Heart right ventricle (tissue), 16 donors: Measurements from ENCODE around the gene XAGE2. TPM values are rescaled to one million over a fixed set of nuclear protein-coding genes. Genes with fewer than 3 reads are reported as not detected.

Source experiments
- ATAC-seq, 8 donors: fragments of 200-7000 bp; cut with Tn5 transposase; one replicate each; pipeline ENCODE4 v1.9.1; 2020; ENCODE audit warnings: mild to moderate bottlenecking in 8 of 8, moderate library complexity in 8 of 8, moderate number of reproducible peaks in 1 of 8
- DNase-seq, 2 donors: peaks; one replicate each; pipeline ENCODE4 v3.0.0-alpha.2; 2020
- H3K27ac ChIP-seq, 10 donors: fragments of 200-600 bp; sonication (generic) in 2 of 10; one replicate each; pipeline versions ENCODE4 v1.5.0 to v1.8.0; 2020 to 2022; ENCODE audit warnings: mild to moderate bottlenecking in 3 of 10
- H3K27me3 ChIP-seq, 7 donors: fragments of 200-600 bp; one replicate each; pipeline ENCODE4 v1.8.0; 2021 to 2022; ENCODE audit warnings: mild to moderate bottlenecking in 2 of 7
- H3K36me3 ChIP-seq, 9 donors: fragments of 200-600 bp; sonication (generic) in 1 of 9; one replicate each; pipeline versions ENCODE4 v1.5.0 to v1.8.0; 2020 to 2022; ENCODE audit warnings: mild to moderate bottlenecking in 2 of 9
- H3K4me1 ChIP-seq, 9 donors: fragments of 200-600 bp; sonication (generic) in 1 of 9; one replicate each; pipeline versions ENCODE4 v1.5.0 to v1.8.0; 2020 to 2022; ENCODE audit warnings: mild to moderate bottlenecking in 4 of 9
- H3K4me3 ChIP-seq, 10 donors: fragments of 200-600 bp; sonication (generic) in 2 of 10; one replicate each; pipeline versions ENCODE4 v1.5.0 to v1.8.0; 2020 to 2022; ENCODE audit warnings: mild to moderate bottlenecking in 7 of 10, moderate library complexity in 2 of 10
- H3K9me3 ChIP-seq, 11 donors: fragments of 200-600 bp in 10 of 11; sonication (generic) in 2 of 11; one replicate each; pipeline versions ENCODE4 v1.5.0 to v1.8.0; 2013 to 2022; ENCODE audit warnings: mild to moderate bottlenecking in 2 of 11, control low read depth in 1 of 11, moderate library complexity in 1 of 11
- CTCF ChIP-seq, 9 donors: fragments of 200-600 bp; sonication (generic) in 2 of 9; IDR thresholded peaks; one replicate each; pipeline versions ENCODE4 v1.5.0 to v1.8.0; 2021 to 2022; ENCODE audit warnings: antibody characterized with exemption in 9 of 9, mild to moderate bottlenecking in 5 of 9, moderate library complexity in 1 of 9
- WGBS, 2 donors: extraction: QIAGEN DNeasy Blood & Tissue Kit; methylation state at CpG; one replicate each; pipeline ENCODE4 v1.1.7; 2013; ENCODE audit warnings: inconsistent platforms in 1 of 2; 5-methylcytosine and 5-hydroxymethylcytosine counted together
- intact Hi-C, 10 donors: fragments of 100-400 bp; cut with DNase I; formaldehyde crosslinking; loops; one replicate each; pipeline versions ENCODE4 v1.11.1 to v1.14.2; 2022
- microRNA-seq, 2 donors: library from miRNA; unstranded; fragments of <30 nt; microRNA quantifications; one replicate each; pipeline ENCODE4 v1.2.0, GENCODE V29; 2021
- polyA plus RNA-seq, 2 donors: library from polyadenylated mRNA; stranded (reverse); fragments of 200-250 nt; gene quantifications; one replicate each; pipeline ENCODE4 v1.2.3, GENCODE V29; 2013
- total RNA-seq, 10 donors: library from RNA; stranded (reverse); fragmentation: NEBNext Ultra II Directional in 3 of 10; extraction: Animal tissue kit (Norgen Biotek cat#: 25700) in 3 of 10; gene quantifications; one replicate each; pipeline versions ENCODE4 v1.2.1 to v1.2.4, GENCODE V29; 2021 to 2023
- donor health status: Arrhythmogenic right ventricular cardiomyopathy.
- donor health status: ischemic (EF 13 %, LVEDD 7.1; RV severe dilation, severe dysfunction).
- donor health status: healthy with polysubstance abuse.
- donor health status: DM: no; HTN: yes; CAD: no.
- donor health status: DM: no; HTN: no; CAD: no.
- donor health status: ischemic (EF 25% LVEDD 6.9; RV normal size, moderate dysfunction).
- donor health status: ischemic (EF 25% LVEDD 5.7; RV mildly dilated, moderate dysfunction).
- donor health status: healthy.
- donor health status: DM: yes; HTN: yes; CAD: no.
- donor health status: Ischemic cardiomyopathy.
- donor health status: ischemic (EF 35%, LVEDD 5.7; RV mildly dilated, moderate dysfunction).
- donor health status: nonischemic (EF 11% LVEDD 7.7; RV severe dilation, severe dysfunction).
- donor health status: DM: yes; HTN: yes; CAD: no.
- donor health status: PGD.
- donor health status: ischemic (EF 29% LVEDD 5.4; RV normal size, mild dysfunction).
- donor health status: nonischemic (EF 23%, LVEDD 6.1; RV moderate dilation, normal function).

XAGE2 gene
- total and polyA plus RNA-seq, 12 donors, result not detected

DNA sequence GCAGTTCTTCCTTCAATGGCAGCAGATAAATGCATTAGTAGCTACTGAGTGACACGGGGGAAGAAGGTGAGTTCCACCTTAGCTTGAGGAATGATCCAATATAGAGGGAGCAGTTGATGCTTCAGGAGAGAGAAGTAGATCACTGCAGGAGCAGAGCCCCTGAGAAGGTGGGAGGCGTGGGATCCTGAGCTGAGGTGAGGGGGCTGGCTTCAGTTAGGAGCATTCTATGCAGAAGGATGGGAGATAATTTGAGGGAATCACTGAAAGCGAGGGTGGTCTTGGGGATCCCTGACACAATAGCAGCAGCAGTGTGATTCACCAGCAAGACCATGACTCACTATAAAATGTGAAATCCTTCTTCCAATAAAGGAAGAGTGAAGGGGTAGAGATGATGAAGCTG is 48.0 kb downstream of the XAGE2 start:
- no peaks in the 10 kb centered on the region for H3K9me3 ChIP-seq
- WGBS, 2 donors, result 72 to 75% methylated on average over 3 of the region's 3 CpGs
- peaks cover 0 to 82% (median 0%) of the 10 kb centered on the region in 7 donors for H3K27me3 ChIP-seq
- no peak overlapping the region for H3K4me3 ChIP-seq
- DNase-seq (no peak), ATAC-seq (no peak)
- no peak for TF ChIP-seq CTCF (IDR thresholded peaks at IDR 0.05)
- intact Hi-C loops, result no loop called here
- no peaks in the 10 kb centered on the region for H3K4me1 ChIP-seq
- no peak overlapping the region for H3K27ac ChIP-seq
- H3K36me3 ChIP-seq, result no peaks in the 10 kb centered on the region

DNA sequence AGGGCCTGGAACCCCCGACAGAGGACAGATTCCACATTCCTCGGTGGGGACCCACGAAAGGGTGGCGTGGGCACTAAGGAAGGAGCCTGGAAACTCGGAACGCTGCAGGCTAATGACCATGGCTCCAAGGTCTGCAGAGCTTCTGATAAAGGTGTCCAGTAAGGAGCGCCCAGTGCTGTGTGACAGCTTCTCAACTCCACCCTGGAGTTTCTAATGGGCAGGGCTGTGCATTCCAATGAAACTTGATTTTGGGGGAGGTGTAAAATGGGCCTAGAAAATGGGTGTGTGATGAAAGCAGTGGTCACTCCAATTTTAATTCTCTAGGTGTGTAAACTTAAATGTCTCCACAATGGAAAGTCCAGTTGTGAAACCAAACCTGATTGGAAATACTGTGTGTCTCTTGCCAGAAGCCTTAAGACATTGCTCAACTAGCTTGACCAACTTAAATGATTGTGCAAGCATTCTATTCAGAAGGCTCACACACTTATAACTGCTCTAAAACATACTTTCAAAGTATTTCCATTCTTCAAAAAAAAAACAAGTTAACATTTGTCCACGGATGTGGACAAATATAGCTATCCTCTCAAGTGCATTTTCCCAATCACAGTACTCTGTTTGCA is 52.1 kb downstream of the XAGE2 start:
- TF ChIP-seq CTCF (IDR thresholded peaks at IDR 0.05), result no peak
- 88 to 93% methylated on average over 7 to 8 of the region's 8 CpGs for WGBS, 2 donors
- no peak for ATAC-seq
- intact Hi-C loops, result no loop called here
- Histone ChIP-seq H3K9me3 (no peaks in the 10 kb centered on the region), H3K4me3 (no peak overlapping the region), H3K36me3 (no peaks in the 10 kb centered on the region), H3K27ac (no peak overlapping the region), H3K27me3 (peaks cover 0 to 67% (median 0%) of the 10 kb centered on the region in 7 donors), H3K4me1 (no peaks in the 10 kb centered on the region)
- DNase-seq, result no peak

DNA sequence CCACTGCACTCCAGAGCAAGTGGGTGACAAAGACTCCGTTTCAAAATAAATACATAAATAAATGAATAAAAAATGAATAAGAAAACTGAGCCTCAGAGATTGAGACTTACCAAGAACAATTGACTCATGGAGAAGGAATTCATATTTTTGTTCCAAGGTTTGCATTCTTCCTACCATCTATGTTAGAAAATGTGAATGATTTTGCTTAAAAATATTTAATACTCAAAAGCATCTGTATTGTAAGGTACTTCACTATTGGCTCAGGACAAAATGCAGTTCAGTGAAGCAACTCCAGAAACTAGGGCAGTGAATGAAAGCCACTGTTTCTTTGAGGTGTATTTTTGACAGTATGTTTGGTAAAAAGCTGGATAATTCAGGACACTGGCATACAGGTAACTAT is 54.1 kb downstream of the XAGE2 start:
- 62 to 67% methylated on average over 1 of the region's 1 CpG for WGBS, 2 donors
- TF ChIP-seq CTCF (IDR thresholded peaks at IDR 0.05), result no peak
- ATAC-seq (no peak), DNase-seq (no peak)
- Histone ChIP-seq H3K36me3 (no peaks in the 10 kb centered on the region), H3K9me3 (no peaks in the 10 kb centered on the region), H3K4me3 (no peak overlapping the region), H3K27ac (no peak overlapping the region), H3K4me1 (no peaks in the 10 kb centered on the region), H3K27me3 (peaks cover 0 to 67% (median 0%) of the 10 kb centered on the region in 7 donors)
- intact Hi-C loops, result no loop called here

DNA sequence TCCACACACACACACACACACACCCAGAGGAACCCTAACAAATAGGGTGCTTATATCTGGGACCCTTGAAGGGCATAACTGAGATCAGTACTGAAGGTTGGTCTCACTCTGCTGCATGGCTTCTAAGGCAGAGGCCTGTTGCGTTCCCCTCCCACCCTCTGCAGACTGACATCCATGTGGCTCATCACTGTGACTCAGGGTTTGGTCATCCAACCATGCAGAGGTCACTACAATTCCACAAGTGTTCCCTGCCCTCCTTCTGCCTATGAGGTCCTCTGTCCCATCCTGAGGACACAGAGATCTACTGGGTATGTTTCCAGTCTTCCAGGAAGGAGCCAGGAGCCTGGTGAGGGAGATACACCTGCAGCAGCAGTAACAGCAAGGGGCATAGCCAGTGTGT is 55.8 kb downstream of the XAGE2 start:
- intact Hi-C loops, result no loop called here
- WGBS, 2 donors, result 95 to 100% methylated on average over 1 of the region's 1 CpG

More for the DNA sequence above, 55.8 kb downstream of the XAGE2 start:
- Histone ChIP-seq H3K4me3 (no peak overlapping the region), H3K4me1 (no peaks in the 10 kb centered on the region), H3K36me3 (no peaks in the 10 kb centered on the region), H3K27ac (no peak overlapping the region), H3K9me3 (no peaks in the 10 kb centered on the region), H3K27me3 (peaks cover 0 to 58% (median 0%) of the 10 kb centered on the region in 7 donors)
- TF ChIP-seq CTCF (IDR thresholded peaks at IDR 0.05), result no peak
- no peak for DNase-seq
- ATAC-seq, result no peak

Small RNAs within 50 kb of the gene (microRNA-seq; reads per million reads assigned to microRNA genes)
- gene MIR8088, result 0 reads per million in 2 donors

Other genes with a start within 250 kb of the XAGE2 start
- 1 to 10 TPM in 2 of 10 donors, under 1 TPM in 3, not detected in 5; 0.30 to 2.5 (median 0.92) TPM for gene MAGED4, start 184.1 kb upstream of the XAGE2 start, total RNA-seq
- gene MAGED4, start 184.1 kb upstream of the XAGE2 start, polyA plus RNA-seq, result 1 to 10 TPM in 1 of 2 donors, under 1 TPM in 1; 0.59 to 1.3 TPM
- not detected for gene XAGE1A, start 126.8 kb downstream of the XAGE2 start, total RNA-seq
- not detected for gene XAGE1A, start 126.8 kb downstream of the XAGE2 start, polyA plus RNA-seq
- not detected for gene XAGE1B, start 148.0 kb downstream of the XAGE2 start, total RNA-seq
- gene XAGE1B, start 148.0 kb downstream of the XAGE2 start, polyA plus RNA-seq, result not detected